ENCODE data around the gene DDI2. TPM values are rescaled to one million over a fixed set of nuclear protein-coding genes. Genes with fewer than 3 reads are reported as not detected.

DDI2 gene
- total and polyA plus RNA-seq, 9 of the 15 experiments (the other 6 are each of a cell fraction or from before 2014, with no cell fraction given), result 6.5 to 48.4 (median 21.2) TPM

DNA sequence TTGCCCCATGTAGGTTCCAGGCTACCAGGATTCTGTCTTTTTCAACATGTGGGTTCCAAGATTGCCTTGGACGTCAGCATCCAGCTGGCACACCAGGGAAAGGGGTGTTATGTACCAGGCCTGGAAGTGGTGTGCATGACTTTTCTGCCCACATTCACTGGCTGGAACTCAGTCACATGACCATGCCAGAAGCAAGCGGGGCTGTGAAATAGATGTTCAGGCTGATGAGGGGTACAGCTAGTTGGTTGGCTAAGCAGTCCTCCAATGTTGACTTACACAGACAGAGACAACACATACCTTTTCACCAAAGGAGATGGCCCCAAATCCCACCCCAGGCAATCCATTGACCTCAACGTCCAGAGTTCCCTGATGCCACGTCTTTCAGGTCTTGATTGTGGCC is 52.6 kb downstream of the DDI2 start:
- no peak overlapping the region for H3K27ac ChIP-seq (ENCODE audit: extremely low read depth, low read depth, low read length)
- in situ Hi-C loops (cut with MboI), result no loop called here
- TF ChIP-seq CHCHD3 (CRISPR knock-in tag; IDR thresholded peaks at IDR 0.05) (no peak), TCF7L2 (IDR thresholded peaks at IDR 0.05; ENCODE audit: low read depth, low read length) (no peak), SPI1 (IDR thresholded peaks at IDR 0.05; ENCODE audit: borderline replicate concordance, low read depth, low read length) (no peak), ZNF561 (CRISPR knock-in tag; conservative IDR thresholded peaks at IDR 0.05) (no peak), MLLT1 (IDR thresholded peaks at IDR 0.05) (no peak), MECOM (CRISPR knock-in tag; IDR thresholded peaks at IDR 0.05) (no peak), ZFPM2 (CRISPR knock-in tag; IDR thresholded peaks at IDR 0.05) (no peak), ATF1 (CRISPR knock-in tag; IDR thresholded peaks at IDR 0.05) (no peak), ATF1 (tag; IDR thresholded peaks at IDR 0.05) (no peak), ZNF224 (CRISPR knock-in tag; IDR thresholded peaks at IDR 0.05) (no peak), MYC (IDR thresholded peaks at IDR 0.05; ENCODE audit: low read depth, low read length) (no peak), MYC (CRISPR knock-in tag; IDR thresholded peaks at IDR 0.05; ENCODE audit: borderline replicate concordance, low read depth) (no peak), ZNF347 (CRISPR knock-in tag; IDR thresholded peaks at IDR 0.05; ENCODE audit: low read depth) (no peak), SREBF2 (CRISPR knock-in tag; IDR thresholded peaks at IDR 0.05) (no peak), ZNF668 (CRISPR knock-in tag; IDR thresholded peaks at IDR 0.05) (no peak), CAMTA2 (CRISPR knock-in tag; conservative IDR thresholded peaks at IDR 0.05) (no peak), CSDE1 (IDR thresholded peaks at IDR 0.05) (no peak), ZNF146 (CRISPR knock-in tag; IDR thresholded peaks at IDR 0.05; ENCODE audit: unreplicated experiment) (no peak), PRDM10 (IDR thresholded peaks at IDR 0.05; ENCODE audit: partially characterized antibody) (no peak), ILK (tag; IDR thresholded peaks at IDR 0.05; ENCODE audit: borderline replicate concordance, low read depth) (no peak), POLR2H (tag; IDR thresholded peaks at IDR 0.05; ENCODE audit: low read depth) (no peak)

More for the DNA sequence above, 52.6 kb downstream of the DDI2 start:
- Histone ChIP-seq H3K9me3 (replicated peaks; ENCODE audit: control insufficient read depth, insufficient read depth, low read depth, low read length) (no peaks in the 10 kb centered on the region), H3K4me3 (no peak overlapping the region), H3K9ac (ENCODE audit: insufficient read depth in 1 of 2, low read depth in 2 of 2, low read length in 2 of 2) (no peak overlapping the region), H3K4me1 (replicated peaks in 1 of 2; ENCODE audit: control insufficient read depth in 2 of 2, insufficient read depth in 2 of 2, low read length in 2 of 2) (peaks cover 1 to 5% of the 10 kb centered on the region in 2 experiments; a peak in 4 of 5 replicates), H3K27me3 (ENCODE audit: control insufficient read depth in 2 of 2, insufficient read depth in 2 of 2, low read length in 2 of 2) (no peaks in the 10 kb centered on the region), H3K36me3 (ENCODE audit: control insufficient read depth, insufficient read depth, low read length) (no peaks in the 10 kb centered on the region), H4K20me1 (replicated peaks; ENCODE audit: control insufficient read depth, insufficient read depth, low read length) (0 out of 2 replicates have a peak, but pooled peaks cover 3% of the 10 kb centered on the region), H3K9me1 (ENCODE audit: control insufficient read depth, insufficient read depth, low read length) (peaks cover 4% of the 10 kb centered on the region), H2AFZ (ENCODE audit: low read depth, low read length) (no peak overlapping the region), H3K79me2 (ENCODE audit: control insufficient read depth, insufficient read depth, low read length) (no peaks in the 10 kb centered on the region), H3K4me2 (ENCODE audit: insufficient read depth, low read length) (no peak overlapping the region)
- 29% methylated on average over 4 of the region's 4 CpGs for WGBS (ENCODE audit: insufficient coverage, low coverage, missing lambda C conversion rate)
- DNase-seq (ENCODE audit: extremely low read depth in 1 of 4, low spot score in 3 of 4) (no peak), FAIRE-seq (no peak), ATAC-seq (no peak)
- BruUV-seq (replicated peaks), result no TSS peak
- POLR2A ChIA-PET, result interaction anchor here (0.8 to 2.1 kb wide), 3 partner anchors 10 to 16 kb away, joined by 3 to 8 read pairs (median 5); a partner anchor contains a TSS
- intact Hi-C loops (cut with micrococcal nuclease), result no loop called here
- CTCF ChIA-PET (ENCODE audit: low intra/inter-chr PET ratio), result no interaction called here
